H9 (cell line): ENCODE data around the gene YRDC. TPM values are rescaled to one million over a fixed set of nuclear protein-coding genes. Genes with fewer than 3 reads are reported as not detected.

Source experiments
- DNase-seq: peaks from one replicate; pipeline ENCODE4 v3.0.0-alpha.2; 2017
- H2AFZ ChIP-seq: one replicate; pipeline ENCODE4 v1.6.1; 2013; ENCODE audit warnings: mild to moderate bottlenecking, low read length, control low read depth, moderate library complexity
- H2AK5ac ChIP-seq: 2 replicates; pipeline ENCODE4 v1.6.1; 2013; ENCODE audit warnings: low read length, control low read depth, mixed read lengths; ENCODE audit not compliant: insufficient read length
- H2BK120ac ChIP-seq: one replicate; pipeline ENCODE4 v1.6.1; 2013; ENCODE audit warnings: low read depth, mild to moderate bottlenecking, low read length, control low read depth, inconsistent platforms; ENCODE audit not compliant: poor library complexity, severe bottlenecking
- H2BK12ac ChIP-seq: 2 replicates; pipeline ENCODE4 v1.6.1; 2013; ENCODE audit warnings: low read length, control low read depth, mixed read lengths, low read depth; ENCODE audit not compliant: insufficient read length
- H2BK15ac ChIP-seq: 2 replicates; pipeline ENCODE4 v1.6.1; 2013; ENCODE audit warnings: low read depth, low read length, control low read depth
- H2BK20ac ChIP-seq: one replicate; pipeline ENCODE4 v1.6.1; 2013; ENCODE audit warnings: low read depth, mild to moderate bottlenecking, low read length, control low read depth, inconsistent platforms; ENCODE audit not compliant: poor library complexity, severe bottlenecking
- H2BK5ac ChIP-seq: 2 replicates; pipeline ENCODE4 v1.6.1; 2013; ENCODE audit warnings: low read length, control low read depth, mixed read lengths; ENCODE audit not compliant: insufficient read length
- H3K14ac ChIP-seq: 2 replicates; pipeline ENCODE4 v1.6.1; 2013; ENCODE audit warnings: low read length, control low read depth; ENCODE audit not compliant: insufficient read depth
- H3K18ac ChIP-seq: 2 replicates; pipeline ENCODE4 v1.6.1; 2013; ENCODE audit warnings: low read depth, mild to moderate bottlenecking, mixed read lengths, low read length, control low read depth; ENCODE audit not compliant: insufficient read length
- H3K23ac ChIP-seq: 2 replicates; pipeline ENCODE4 v1.6.1; 2013; ENCODE audit warnings: low read length, control low read depth, mixed read lengths, low read depth; ENCODE audit not compliant: insufficient read length
- H3K23me2 ChIP-seq: 2 replicates; pipeline ENCODE4 v1.6.1; 2013; ENCODE audit warnings: low read depth, mild to moderate bottlenecking, mixed read lengths, low read length, control low read depth; ENCODE audit not compliant: insufficient read length, poor library complexity, severe bottlenecking
- H3K27ac ChIP-seq: 2 replicates; pipeline ENCODE4 v1.5.1; 2013; ENCODE audit warnings: low read length, control low read depth, mixed read lengths, low read depth; ENCODE audit not compliant: insufficient read length
- H3K27me3 ChIP-seq: 2 replicates; pipeline ENCODE4 v1.6.1; 2013; ENCODE audit warnings: low read length, control low read depth, inconsistent platforms; ENCODE audit not compliant: insufficient read depth
- H3K4ac ChIP-seq: 2 replicates; pipeline ENCODE4 v1.6.1; 2013; ENCODE audit warnings: low read depth, mild to moderate bottlenecking, control low read depth, inconsistent platforms, low read length, moderate library complexity
- H3K4me1 ChIP-seq: 2 replicates; pipeline ENCODE4 v1.6.1; 2013; ENCODE audit warnings: low read length, control low read depth, inconsistent platforms; ENCODE audit not compliant: insufficient read depth
- H3K4me2 ChIP-seq: 2 replicates; pipeline ENCODE4 v1.6.1; 2013; ENCODE audit warnings: low read length, control low read depth, mixed read lengths; ENCODE audit not compliant: insufficient read length, insufficient read depth
- H3K56ac ChIP-seq: 2 replicates; pipeline ENCODE4 v1.6.1; 2013; ENCODE audit warnings: low read depth, mild to moderate bottlenecking, mixed read lengths, low read length, control low read depth; ENCODE audit not compliant: insufficient read length
- H3K79me1 ChIP-seq: 2 replicates; pipeline ENCODE4 v1.6.1; 2013; ENCODE audit warnings: low read depth, mild to moderate bottlenecking, moderate library complexity, low read length, control low read depth, inconsistent platforms; ENCODE audit not compliant: insufficient read depth, poor library complexity, severe bottlenecking
- H3K79me2 ChIP-seq: 2 replicates; pipeline ENCODE4 v1.6.1; 2013; ENCODE audit warnings: low read length, control low read depth, inconsistent platforms; ENCODE audit not compliant: insufficient read depth
- H3K9ac ChIP-seq: 2 replicates; pipeline ENCODE4 v1.6.1; 2013; ENCODE audit warnings: low read length, control low read depth, mixed read lengths; ENCODE audit not compliant: insufficient read length; ENCODE audit errors: extremely low read depth
- H3K9me3 ChIP-seq: one replicate; pipeline ENCODE4 v1.6.1; 2013; ENCODE audit warnings: low read depth, low read length, inconsistent platforms; ENCODE audit not compliant: control insufficient read depth
- H3T11ph ChIP-seq: one replicate; pipeline ENCODE4 v1.6.1; 2013; ENCODE audit warnings: mild to moderate bottlenecking, low read length, control low read depth, inconsistent platforms
- H4K20me1 ChIP-seq: one replicate; pipeline ENCODE4 v1.6.1; 2013; ENCODE audit not compliant: control insufficient read depth, insufficient read length, insufficient read depth
- H4K5ac ChIP-seq: 2 replicates; pipeline ENCODE4 v1.6.1; 2013; ENCODE audit warnings: low read depth, mild to moderate bottlenecking, mixed read lengths, low read length, control low read depth; ENCODE audit not compliant: insufficient read length
- H4K8ac ChIP-seq: replicated peaks from 2 replicates; pipeline ENCODE4 v1.6.1; 2013; ENCODE audit warnings: low read length, control low read depth, mixed read lengths, low read depth; ENCODE audit not compliant: insufficient read length
- H4K91ac ChIP-seq: 2 replicates; pipeline ENCODE4 v1.6.1; 2013; ENCODE audit warnings: low read depth, mild to moderate bottlenecking, moderate library complexity, mixed read lengths, low read length, control low read depth; ENCODE audit not compliant: insufficient read length
- H3K27ac Mint-ChIP-seq, 3 experiments: 2 replicates in 2 of 3; 3 replicates in 1 of 3; pipeline ENCODE4 v1.8.0; 2020 to 2021; ENCODE audit warnings: mixed read lengths in 3 of 3, mild to moderate bottlenecking in 1 of 3, moderate library complexity in 1 of 3
- H3K27me3 Mint-ChIP-seq: 2 replicates; pipeline ENCODE4 v1.8.0; 2021; ENCODE audit warnings: low read depth, mild to moderate bottlenecking, moderate library complexity, mixed read lengths
- H3K36me3 Mint-ChIP-seq, 3 experiments: 2 replicates in 2 of 3; 3 replicates in 1 of 3; pipeline ENCODE4 v1.8.0; 2020 to 2021; ENCODE audit warnings: low read depth in 3 of 3, mixed read lengths in 3 of 3; ENCODE audit not compliant: insufficient read depth in 1 of 3
- H3K4me1 Mint-ChIP-seq, 2 experiments: 2 replicates each; pipeline ENCODE4 v1.8.0; 2020; ENCODE audit warnings: mixed read lengths in 2 of 2
- H3K4me3 Mint-ChIP-seq, 2 experiments: 2 replicates in 1 of 2; 3 replicates in 1 of 2; pipeline ENCODE4 v1.8.0; 2020 to 2021; ENCODE audit warnings: mild to moderate bottlenecking in 2 of 2, mixed read lengths in 2 of 2, moderate library complexity in 1 of 2
- H3K9me3 Mint-ChIP-seq, 2 experiments: 2 replicates in 1 of 2; 3 replicates in 1 of 2; pipeline ENCODE4 v1.8.0; 2020; ENCODE audit warnings: mild to moderate bottlenecking in 2 of 2, mixed read lengths in 2 of 2, moderate library complexity in 1 of 2
- WGBS: extraction: QIAGEN DNeasy Blood & Tissue Kit; methylation state at CpG from one replicate; pipeline ENCODE4 v1.1.7; 2013; ENCODE audit warnings: missing lambda C conversion rate, low lambda C conversion rate, mixed read lengths; ENCODE audit not compliant: insufficient read length; ENCODE audit errors: extremely low coverage; 5-methylcytosine and 5-hydroxymethylcytosine counted together
- total RNA-seq: library from RNA; stranded (reverse); gene quantifications from 2 replicates; pipeline ENCODE4 v1.2.1, GENCODE V29; 2021
- TF ChIP-seq, protein P1 (sequence below): fragments of 200-600 bp; sonication (generic); conservative IDR thresholded peaks from 3 replicates; pipeline ENCODE4 v1.8.0; 2021; ENCODE audit warnings: antibody characterized with exemption, mild to moderate bottlenecking

The YRDC gene
- total RNA-seq, 1 experiment from 2014 or later, result 28.0 TPM

DNA sequence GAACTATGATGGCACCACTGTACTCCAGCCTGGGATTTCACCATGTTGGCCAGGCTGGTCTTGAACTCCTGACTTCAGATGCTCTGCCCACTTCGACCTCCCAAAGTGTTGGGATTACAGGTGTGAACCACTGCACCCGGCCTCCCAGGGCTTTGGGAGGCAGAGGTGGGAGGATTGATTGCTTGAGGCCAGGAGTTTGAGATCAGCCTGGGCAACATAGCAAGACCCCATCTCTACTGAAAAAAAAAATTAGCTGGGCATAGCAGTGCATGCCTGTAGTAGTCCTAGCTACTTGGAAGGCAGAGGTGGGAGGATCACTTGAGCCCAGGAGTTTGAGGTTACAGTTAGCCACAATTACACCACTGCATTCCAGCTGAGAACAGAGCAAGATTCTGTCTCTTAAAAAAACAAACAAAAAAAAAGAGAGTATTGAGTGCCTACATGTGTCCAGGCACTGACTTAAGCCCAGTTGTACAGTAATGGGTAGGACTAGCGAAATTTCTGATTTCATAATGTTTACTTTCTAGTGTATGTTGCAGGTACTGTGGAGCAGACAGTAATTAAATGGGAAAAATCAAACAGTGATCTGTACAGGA, 10.2 kb downstream of the YRDC start:
- no peaks in the 10 kb centered on the region for H3K9me3 ChIP-seq
- no peak overlapping the region for H3K4me2 ChIP-seq
- H2BK120ac ChIP-seq, result no peak overlapping the region
- H3K56ac ChIP-seq, result no peak overlapping the region
- H2BK15ac ChIP-seq, result no peak overlapping the region
- no peak overlapping the region for H2BK5ac ChIP-seq
- no CpG with 5 or more reads among the region's 3 CpGs for WGBS
- Mint-ChIP-seq H3K9me3 (no peaks in the 10 kb centered on the region), H3K27me3 (peaks cover 14% of the 10 kb centered on the region), H3K4me3 (no peak overlapping the region), H3K36me3 (peaks cover 11 to 58% (median 30%) of the 10 kb centered on the region in 3 experiments), H3K27ac (no peak overlapping the region), H3K4me1 (peaks cover 7 to 12% of the 10 kb centered on the region in 2 experiments)
- no peak overlapping the region for H2BK20ac ChIP-seq
- H3K4ac ChIP-seq, result no peak overlapping the region
- no peak overlapping the region for H3K18ac ChIP-seq
- no peak overlapping the region for H3K14ac ChIP-seq
- no peak overlapping the region for H2AK5ac ChIP-seq
- no peak overlapping the region for H2BK12ac ChIP-seq
- no peaks in the 10 kb centered on the region for H4K20me1 ChIP-seq
- no peak overlapping the region for H4K91ac ChIP-seq
- no peak overlapping the region for H3K9ac ChIP-seq
- no peak overlapping the region for H2AFZ ChIP-seq
- H3K79me2 ChIP-seq, result no peaks in the 10 kb centered on the region
- H4K8ac ChIP-seq, result no peak overlapping the region
- TF ChIP-seq, protein P1, sequence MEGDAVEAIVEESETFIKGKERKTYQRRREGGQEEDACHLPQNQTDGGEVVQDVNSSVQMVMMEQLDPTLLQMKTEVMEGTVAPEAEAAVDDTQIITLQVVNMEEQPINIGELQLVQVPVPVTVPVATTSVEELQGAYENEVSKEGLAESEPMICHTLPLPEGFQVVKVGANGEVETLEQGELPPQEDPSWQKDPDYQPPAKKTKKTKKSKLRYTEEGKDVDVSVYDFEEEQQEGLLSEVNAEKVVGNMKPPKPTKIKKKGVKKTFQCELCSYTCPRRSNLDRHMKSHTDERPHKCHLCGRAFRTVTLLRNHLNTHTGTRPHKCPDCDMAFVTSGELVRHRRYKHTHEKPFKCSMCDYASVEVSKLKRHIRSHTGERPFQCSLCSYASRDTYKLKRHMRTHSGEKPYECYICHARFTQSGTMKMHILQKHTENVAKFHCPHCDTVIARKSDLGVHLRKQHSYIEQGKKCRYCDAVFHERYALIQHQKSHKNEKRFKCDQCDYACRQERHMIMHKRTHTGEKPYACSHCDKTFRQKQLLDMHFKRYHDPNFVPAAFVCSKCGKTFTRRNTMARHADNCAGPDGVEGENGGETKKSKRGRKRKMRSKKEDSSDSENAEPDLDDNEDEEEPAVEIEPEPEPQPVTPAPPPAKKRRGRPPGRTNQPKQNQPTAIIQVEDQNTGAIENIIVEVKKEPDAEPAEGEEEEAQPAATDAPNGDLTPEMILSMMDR, result no peak
- no peak overlapping the region for H3K23ac ChIP-seq
- peaks cover 4% of the 10 kb centered on the region; the same call in 1 of the 2 replicates for H3K27me3 ChIP-seq
- no peaks in the 10 kb centered on the region for H3K79me1 ChIP-seq
- no peaks in the 10 kb centered on the region; the same call in 1 of the 2 replicates for H3K4me1 ChIP-seq
- no peak overlapping the region for H3T11ph ChIP-seq
- no peak for DNase-seq
- no peak overlapping the region for H4K5ac ChIP-seq
- H3K23me2 ChIP-seq, result no peaks in the 10 kb centered on the region
- H3K27ac ChIP-seq, result no peak overlapping the region
